Chondrocyte (in vitro differentiated cells): Measurements from ENCODE around the gene PLEKHA6. TPM values are rescaled to one million over a fixed set of nuclear protein-coding genes. Genes with fewer than 3 reads are reported as not detected.

ENCODE experiments used
- DNase-seq: peaks from one replicate; pipeline ENCODE4 v3.0.0; 2021; ENCODE audit warnings: mixed read lengths, low spot score
- H3K27ac Mint-ChIP-seq: one replicate; pipeline ENCODE4 v1.8.0; 2021; ENCODE audit warnings: mild to moderate bottlenecking, moderate library complexity, mixed read lengths; ENCODE audit not compliant: unreplicated experiment
- H3K27me3 Mint-ChIP-seq: 2 replicates; pipeline ENCODE4 v1.8.0; 2021; ENCODE audit warnings: low read depth, mixed read lengths
- H3K36me3 Mint-ChIP-seq: 2 replicates; pipeline ENCODE4 v1.8.0; 2021; ENCODE audit warnings: low read depth, mixed read lengths
- H3K4me1 Mint-ChIP-seq: 2 replicates; pipeline ENCODE4 v1.8.0; 2021; ENCODE audit warnings: low read depth, mild to moderate bottlenecking, mixed read lengths
- H3K4me3 Mint-ChIP-seq: one replicate; pipeline ENCODE4 v1.8.0; 2021; ENCODE audit warnings: mild to moderate bottlenecking, moderate library complexity, mixed read lengths; ENCODE audit not compliant: unreplicated experiment
- H3K9me3 Mint-ChIP-seq: 2 replicates; pipeline ENCODE4 v1.8.0; 2021; ENCODE audit warnings: low read depth, mixed read lengths
- CTCF ChIP-seq: fragments of 200-600 bp; sonication (generic); IDR thresholded peaks from 2 replicates; pipeline ENCODE4 v1.5.0; 2021; ENCODE audit warnings: antibody characterized with exemption, mild to moderate bottlenecking, moderate library complexity
- total RNA-seq: library from RNA; stranded (reverse); gene quantifications from 3 replicates; pipeline ENCODE4 v1.2.1, GENCODE V29; 2021

PLEKHA6 gene
- total RNA-seq, 1 donor from 2014 or later = 0.15 TPM

DNA sequence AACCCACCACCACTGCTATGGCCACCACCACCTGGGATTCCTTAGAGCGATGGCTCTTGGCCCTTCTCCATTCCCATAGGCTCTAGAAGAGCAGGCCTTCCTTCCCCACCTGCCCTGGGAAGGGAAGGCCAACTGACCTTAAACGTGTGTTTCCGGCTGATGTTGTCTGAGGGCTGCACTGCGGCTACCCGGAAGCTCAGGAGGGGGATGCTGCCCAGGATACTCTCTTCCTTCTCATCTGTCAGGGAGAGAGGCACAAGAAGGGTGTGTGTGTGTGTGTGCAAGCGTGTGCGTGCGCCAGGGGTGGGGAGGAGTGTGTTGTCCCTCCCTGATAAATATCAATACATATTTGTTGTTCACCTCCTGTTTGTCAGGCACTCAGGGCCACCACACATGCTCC, 94.9 kb downstream of the PLEKHA6 start:
- Mint-ChIP-seq H3K4me1 (peaks cover 3% of the 10 kb centered on the region), H3K4me3 (no peak overlapping the region), H3K27me3 (peaks cover 24% of the 10 kb centered on the region), H3K27ac (no peak overlapping the region), H3K9me3 (no peaks in the 10 kb centered on the region), H3K36me3 (peaks cover 5% of the 10 kb centered on the region)
- no peak for TF ChIP-seq CTCF
- no peak for DNase-seq

GRCh38 chr1:204263254-204263910, 96.3 kb downstream of the PLEKHA6 start:
- no peak for TF ChIP-seq CTCF
- H3K4me3 Mint-ChIP-seq = no peak overlapping the region
- H3K27ac Mint-ChIP-seq = no peak overlapping the region
- DNase-seq = no peak
- peaks cover 16% of the 10 kb centered on the region for H3K27me3 Mint-ChIP-seq
- no peaks in the 10 kb centered on the region for H3K9me3 Mint-ChIP-seq
- peaks cover 3% of the 10 kb centered on the region for H3K4me1 Mint-ChIP-seq
- no peaks in the 10 kb centered on the region for H3K36me3 Mint-ChIP-seq

DNA sequence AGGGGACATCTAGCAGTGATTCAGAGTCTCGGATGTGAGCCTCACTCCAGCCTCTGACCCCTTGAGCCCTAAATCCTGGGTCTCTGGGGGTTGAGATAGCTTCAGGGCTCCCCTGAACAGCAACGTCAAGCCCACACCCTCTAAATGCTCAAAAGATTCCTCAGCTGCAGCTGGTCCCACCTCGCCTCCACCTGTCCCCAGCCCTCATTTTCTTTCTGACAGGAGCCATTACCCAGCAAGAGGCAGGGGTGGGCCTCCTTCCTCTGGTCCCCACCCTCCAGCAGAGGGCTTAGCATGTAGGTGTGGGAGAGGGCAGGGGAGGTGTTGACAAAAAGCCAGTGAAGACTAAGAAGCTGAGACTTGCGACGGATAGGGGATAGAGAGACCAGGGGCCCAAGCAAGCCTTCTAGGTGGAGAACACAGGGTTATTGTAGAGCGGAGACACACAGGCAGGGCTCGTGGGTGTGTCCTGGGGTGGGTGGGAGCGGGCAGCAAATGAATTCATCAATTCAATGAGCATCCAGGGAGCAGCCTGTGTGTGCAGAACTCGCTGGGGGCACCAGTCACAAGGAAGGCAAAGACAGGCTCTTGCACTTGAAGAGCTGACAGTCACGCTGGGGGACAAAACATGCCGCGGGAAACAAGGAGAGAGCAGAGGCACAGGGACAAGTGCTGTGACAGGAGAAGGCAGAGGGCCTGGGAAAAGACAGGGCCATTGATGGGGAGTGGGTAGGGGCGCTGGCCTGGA, 97.0 kb downstream of the PLEKHA6 start:
- DNase-seq = no peak
- Mint-ChIP-seq H3K27ac (no peak overlapping the region), H3K27me3 (peaks cover 16% of the 10 kb centered on the region), H3K4me3 (no peak overlapping the region), H3K36me3 (no peaks in the 10 kb centered on the region), H3K4me1 (peaks cover 3% of the 10 kb centered on the region), H3K9me3 (no peaks in the 10 kb centered on the region)
- TF ChIP-seq CTCF = no peak

GRCh38 chr1:204261746-204262505, 97.8 kb downstream of the PLEKHA6 start:
- no peak for TF ChIP-seq CTCF
- peaks cover 16% of the 10 kb centered on the region for H3K27me3 Mint-ChIP-seq
- no peak overlapping the region for H3K4me3 Mint-ChIP-seq
- H3K4me1 Mint-ChIP-seq = peaks cover 3% of the 10 kb centered on the region
- no peak overlapping the region for H3K27ac Mint-ChIP-seq
- no peak for DNase-seq
- H3K9me3 Mint-ChIP-seq = no peaks in the 10 kb centered on the region
- H3K36me3 Mint-ChIP-seq = no peaks in the 10 kb centered on the region

DNA sequence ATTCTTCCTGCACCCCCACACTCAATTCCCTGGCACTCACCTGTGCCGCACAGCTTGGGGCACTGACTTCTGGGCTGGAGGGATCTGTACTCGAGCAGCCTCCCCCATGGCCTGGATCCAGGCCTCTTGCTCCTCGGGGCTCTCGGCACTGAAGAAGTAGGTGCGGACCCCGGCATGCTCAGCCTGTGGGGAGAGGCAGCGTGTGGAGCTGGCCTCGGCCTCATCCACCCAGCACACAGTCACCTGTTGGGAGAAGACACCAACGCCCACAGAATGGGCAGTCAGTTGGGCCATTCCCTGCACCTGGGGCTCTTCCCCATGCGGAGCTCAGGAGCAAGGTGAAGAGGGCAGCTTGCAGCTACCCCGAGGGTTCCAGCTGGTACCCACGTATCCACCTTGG, 98.5 kb downstream of the PLEKHA6 start:
- Mint-ChIP-seq H3K9me3 (no peaks in the 10 kb centered on the region), H3K36me3 (no peaks in the 10 kb centered on the region), H3K4me3 (no peak overlapping the region), H3K27ac (no peak overlapping the region), H3K27me3 (peaks cover 16% of the 10 kb centered on the region), H3K4me1 (peaks cover 8% of the 10 kb centered on the region)
- TF ChIP-seq CTCF = no peak
- no peak for DNase-seq
